Activated CD8-positive, alpha-beta memory T cell treated with anti-CD3 and anti-CD28 coated beads for 36 hours (primary cell): ENCODE results near the gene SP140. TPM values are rescaled to one million over a fixed set of nuclear protein-coding genes. Genes with fewer than 3 reads are reported as not detected.
"Not testable (repeated sequence)": the region's sequence is repeated elsewhere in the genome, so short reads cannot be mapped to it uniquely, and the experiment has no call there.

ENCODE experiments used
- CTCF ChIA-PET: fragments of 350-600 bp; sonication (Branson Sonifier 250); formaldehyde crosslinking; loops from one replicate; lab custom pipeline; 2021; ENCODE audit warnings: antibody characterized with exemption; lab: Charles Lee
- POLR2A ChIA-PET: fragments of 350-600 bp; sonication (Branson Sonifier 250); formaldehyde crosslinking; loops from one replicate; lab custom pipeline; 2021; ENCODE audit warnings: antibody characterized with exemption; lab: Charles Lee
- total RNA-seq, 2 experiments: library from RNA; stranded (reverse); gene quantifications; one replicate each; pipeline ENCODE4 v1.2.3, GENCODE V29; 2021

SP140 gene
- total RNA-seq, 2 experiments from 2014 or later, result 110 to 112 TPM

- CTCF ChIA-PET, POLR2A ChIA-PET: not testable (repeated sequence)
Observed at GRCh38 chr2:230341936-230342528, 116.5 kb downstream of the SP140 start.

- CTCF ChIA-PET, POLR2A ChIA-PET: not testable (repeated sequence)
Observed at GRCh38 chr2:230343041-230343624, 117.6 kb downstream of the SP140 start.

- CTCF ChIA-PET, result interaction anchor here (0.6 kb wide), 1 partner anchor 20 kb away, joined by 3 read pairs; no protein-coding TSS in a partner anchor
- POLR2A ChIA-PET, result no interaction called here
Observed at GRCh38 chr2:230343747-230344146, 118.2 kb downstream of the SP140 start.

GRCh38 chr2:230346465-230346864 is 120.9 kb downstream of the SP140 start:
- CTCF ChIA-PET, result no interaction called here
- POLR2A ChIA-PET, result no interaction called here

GRCh38 chr2:230346921-230347533 is 121.5 kb downstream of the SP140 start:
- CTCF ChIA-PET, result no interaction called here

GRCh38 chr2:230347659-230348305 is 122.2 kb downstream of the SP140 start:
- POLR2A ChIA-PET, result interaction anchor here (0.9 kb wide), 1 partner anchor 21 kb away, joined by 4 read pairs; the partner anchor contains the start of gene SP140L
- CTCF ChIA-PET, result no interaction called here

More at GRCh38 chr2:230346921-230347533, 121.5 kb downstream of the SP140 start:
- POLR2A ChIA-PET, result interaction anchor here (0.9 kb wide), 1 partner anchor 20 kb away, joined by 4 read pairs; the partner anchor contains the start of gene SP140L

- ChIA-PET CTCF (interaction anchor here (0.6 to 1.0 kb wide), 2 partner anchors 273 to 425 kb away, joined by 3 to 4 read pairs; no protein-coding TSS in a partner anchor), POLR2A (no interaction called here)
Observed at GRCh38 chr2:230348787-230349186, 123.3 kb downstream of the SP140 start.

- CTCF ChIA-PET, result no interaction called here
- POLR2A ChIA-PET, result no interaction called here
Observed at GRCh38 chr2:230356084-230356483, 130.5 kb downstream of the SP140 start.

GRCh38 chr2:230358305-230358704 is 132.8 kb downstream of the SP140 start:
- CTCF ChIA-PET, result no interaction called here

GRCh38 chr2:230360028-230360427 is 134.5 kb downstream of the SP140 start:
- CTCF ChIA-PET, result interaction anchor here (1.0 kb wide), 1 partner anchor 10 kb away, joined by 3 read pairs; no protein-coding TSS in a partner anchor
- POLR2A ChIA-PET, result no interaction called here

More at GRCh38 chr2:230358305-230358704, 132.8 kb downstream of the SP140 start:
- POLR2A ChIA-PET, result no interaction called here

GRCh38 chr2:230362030-230362691 is 136.6 kb downstream of the SP140 start:
- ChIA-PET CTCF (interaction anchor here (1.2 kb wide), 1 partner anchor 148 kb away, joined by 3 read pairs; no protein-coding TSS in a partner anchor), POLR2A (no interaction called here)

Other genes starting within 250 kb of the SP140 start
- gene SLC16A14, start 156.8 kb upstream of the SP140 start, total RNA-seq, result 1 to 10 TPM in 1 of 2 experiments, under 1 TPM in 1; 0.84 to 1.2 TPM
- 10 to 100 TPM; 51.0 to 51.3 TPM for gene SP110, start 5.8 kb upstream of the SP140 start, total RNA-seq
- gene SP140L, start 101.5 kb downstream of the SP140 start, total RNA-seq, result 10 to 100 TPM; 26.7 to 27.3 TPM
- 10 to 100 TPM; 68.3 to 69.0 TPM for gene SP100, start 190.5 kb downstream of the SP140 start, total RNA-seq